ENCODE measurements around the gene OR8S1.
"Not testable (repeated sequence)": the region's sequence is repeated elsewhere in the genome, so short reads cannot be mapped to it uniquely, and the experiment has no call there.

Gene OR8S1

DNA sequence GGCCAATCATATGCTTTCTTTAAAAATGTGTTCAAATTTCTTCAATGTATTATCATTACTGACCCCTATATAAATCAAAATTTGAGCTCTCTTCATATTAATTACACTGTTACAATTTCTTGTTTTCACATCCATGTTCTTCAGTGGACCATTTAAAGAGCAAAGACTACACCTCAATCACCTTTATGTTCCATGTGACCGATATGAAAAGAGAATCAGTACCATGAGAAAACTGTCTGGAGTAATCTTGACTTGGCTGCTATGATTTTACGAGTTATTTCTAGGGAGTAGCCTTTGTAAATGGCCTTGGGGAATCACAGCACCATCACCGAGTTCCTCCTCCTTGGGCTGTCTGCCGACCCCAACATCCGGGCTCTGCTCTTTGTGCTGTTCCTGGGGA is at the start of gene OR8S1:
Gene OR8S1 (plus strand): TSS at position 301 of the 400 bp plus-strand sequence. CDS start 0 bp downstream, at position 301.
- DNase-seq (ENCODE audit: low read depth in 2 of 2, low spot score in 1 of 2) = no peak

DNA sequence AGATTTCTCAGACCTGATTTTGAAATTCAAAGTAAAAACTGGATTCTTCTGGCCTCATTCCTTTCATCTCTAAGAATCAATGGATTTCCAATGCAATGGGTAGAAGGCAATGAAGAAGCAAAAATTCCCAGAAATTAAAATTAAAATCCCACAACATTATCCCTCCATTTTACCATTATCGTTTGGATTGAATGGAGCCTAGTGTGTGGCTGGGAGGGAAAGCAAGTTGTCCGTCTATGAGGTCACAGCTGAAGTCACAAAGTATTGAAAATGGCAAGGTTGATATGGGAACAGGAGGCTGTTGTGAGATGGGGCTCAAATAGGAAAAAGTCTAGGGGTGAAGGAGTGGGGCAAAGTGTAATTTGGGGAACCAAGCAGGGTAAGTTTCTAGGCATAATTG is 43.2 kb upstream of the OR8S1 start, which contains the start of gene C12orf54:
Gene C12orf54 (plus strand): TSS at position 301 of the 400 bp plus-strand sequence. CDS start 799 bp downstream, outside the sequence.
- no peak for DNase-seq (ENCODE audit: low read depth in 2 of 2, low spot score in 1 of 2)

- no peak for DNase-seq (ENCODE audit: low read depth in 2 of 2, low spot score in 1 of 2)
Observed at GRCh38 chr12:48482930-48483329, 42.5 kb upstream of the OR8S1 start.

DNA sequence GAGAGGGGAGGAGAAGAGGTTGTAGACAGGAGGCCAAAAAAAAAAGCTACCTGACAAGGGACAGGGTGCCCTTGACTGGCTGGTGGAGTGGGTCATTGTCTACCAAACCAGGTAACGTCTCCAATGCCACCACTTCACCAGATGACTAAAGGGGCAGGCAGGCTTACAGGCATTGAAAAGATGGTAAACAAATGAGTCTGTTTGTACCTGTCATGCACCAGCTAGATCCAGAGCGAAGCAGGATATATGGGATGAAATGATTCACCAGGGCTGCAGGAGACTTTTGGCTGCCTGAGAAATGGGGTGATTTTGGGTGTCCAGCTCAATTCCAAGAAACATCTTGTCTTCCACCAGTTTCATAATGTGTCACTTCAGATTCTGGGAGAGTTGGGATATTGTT is 39.2 kb upstream of the OR8S1 start:
- DNase-seq (ENCODE audit: low read depth in 2 of 2, low spot score in 1 of 2) = no peak

GRCh38 chr12:48486679-48487078 is 38.8 kb upstream of the OR8S1 start:
- no peak for DNase-seq (ENCODE audit: low read depth in 2 of 2, low spot score in 1 of 2)

GRCh38 chr12:48489012-48489411 is 36.4 kb upstream of the OR8S1 start:
- no peak for DNase-seq (ENCODE audit: low read depth in 2 of 2, low spot score in 1 of 2)

DNA sequence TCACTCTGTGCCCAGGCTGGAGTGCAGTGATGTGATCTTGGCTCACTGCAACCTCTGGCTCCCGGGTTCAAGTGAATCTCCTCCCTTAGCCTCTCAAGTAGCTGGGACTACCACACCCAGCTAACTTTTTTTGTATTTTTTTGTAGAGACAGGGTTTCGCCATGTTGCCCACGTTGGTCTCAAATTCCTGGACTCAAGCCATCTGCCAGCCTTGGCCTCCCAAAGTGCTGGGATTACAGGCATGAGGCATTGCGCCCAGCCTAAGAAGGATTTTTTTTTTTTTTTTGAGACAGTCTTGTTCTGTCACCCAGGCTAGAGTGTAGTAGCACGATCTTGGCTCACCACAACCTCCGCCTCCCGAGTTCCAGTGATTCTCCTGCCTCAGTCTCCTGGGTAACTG is 36.0 kb upstream of the OR8S1 start:
- DNase-seq (ENCODE audit: low read depth in 2 of 2, low spot score in 1 of 2) = not testable (repeated sequence)

DNA sequence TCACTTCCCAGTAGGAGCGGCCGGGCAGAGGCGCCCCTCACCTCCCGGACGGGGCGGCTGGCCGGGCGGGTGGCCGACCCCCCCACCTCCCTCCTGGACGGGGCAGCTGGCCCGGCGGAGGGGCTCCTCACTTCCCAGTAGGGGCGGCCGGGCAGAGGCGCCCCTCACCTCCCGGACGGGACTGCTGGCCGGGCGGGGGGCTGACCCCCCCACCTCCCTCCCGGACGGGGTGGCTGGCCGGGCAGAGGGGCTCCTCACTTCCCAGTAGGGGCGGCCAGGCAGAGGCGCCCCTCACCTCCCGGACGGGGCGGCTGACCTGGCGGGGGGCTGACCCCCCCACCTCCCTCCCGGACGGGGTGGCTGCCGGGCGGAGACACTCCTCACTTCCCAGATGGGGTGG is 25.2 kb upstream of the OR8S1 start:
- not testable (repeated sequence) for DNase-seq (ENCODE audit: low read depth in 2 of 2, low spot score in 1 of 2)

- DNase-seq (ENCODE audit: low read depth in 2 of 2, low spot score in 1 of 2) = not testable (repeated sequence)
Observed at GRCh38 chr12:48506836-48507235, 18.6 kb upstream of the OR8S1 start.

DNA sequence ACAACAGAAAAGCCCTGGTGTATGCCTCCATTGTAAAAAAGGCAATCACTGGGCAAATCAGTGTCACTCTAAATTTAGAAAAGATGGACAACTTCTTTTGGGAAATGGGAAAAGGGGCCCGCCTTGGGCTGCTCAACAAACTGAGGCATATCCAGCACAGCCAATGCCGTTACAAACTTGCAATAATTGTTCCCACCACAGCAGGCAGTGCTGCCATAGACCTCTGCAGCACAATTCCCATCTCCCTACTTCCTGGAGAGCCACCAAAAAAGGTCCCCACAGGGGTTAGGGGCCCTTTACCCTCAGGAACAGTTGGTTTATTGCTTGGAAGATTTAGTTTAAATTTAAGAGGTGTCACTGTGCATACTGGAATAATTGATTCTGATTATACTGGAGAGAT is 16.4 kb upstream of the OR8S1 start:
- DNase-seq (ENCODE audit: low read depth in 2 of 2, low spot score in 1 of 2) = no peak

DNA sequence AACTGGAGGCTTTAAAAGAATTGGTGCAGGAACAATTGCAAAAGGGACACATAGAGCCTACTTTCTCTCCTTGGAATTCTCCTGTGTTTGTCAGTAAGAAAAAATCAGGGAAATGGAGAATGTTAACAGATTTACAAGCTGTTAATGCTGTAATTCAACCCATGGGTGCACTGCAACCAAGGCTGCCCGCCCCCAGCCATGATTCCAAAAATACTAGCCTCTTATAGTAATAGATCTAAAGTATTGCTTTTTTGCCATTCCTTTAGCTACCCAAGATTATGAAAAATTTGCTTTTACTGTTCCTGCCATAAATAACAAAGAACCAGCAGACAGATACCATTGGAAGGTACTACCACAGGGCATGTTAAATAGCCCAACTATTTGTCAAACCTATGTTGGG is 15.3 kb upstream of the OR8S1 start:
- no peak for DNase-seq (ENCODE audit: low read depth in 2 of 2, low spot score in 1 of 2)

GRCh38 chr12:48512855-48513254 is 12.6 kb upstream of the OR8S1 start:
- DNase-seq (ENCODE audit: low read depth in 2 of 2, low spot score in 1 of 2) = no peak

DNA sequence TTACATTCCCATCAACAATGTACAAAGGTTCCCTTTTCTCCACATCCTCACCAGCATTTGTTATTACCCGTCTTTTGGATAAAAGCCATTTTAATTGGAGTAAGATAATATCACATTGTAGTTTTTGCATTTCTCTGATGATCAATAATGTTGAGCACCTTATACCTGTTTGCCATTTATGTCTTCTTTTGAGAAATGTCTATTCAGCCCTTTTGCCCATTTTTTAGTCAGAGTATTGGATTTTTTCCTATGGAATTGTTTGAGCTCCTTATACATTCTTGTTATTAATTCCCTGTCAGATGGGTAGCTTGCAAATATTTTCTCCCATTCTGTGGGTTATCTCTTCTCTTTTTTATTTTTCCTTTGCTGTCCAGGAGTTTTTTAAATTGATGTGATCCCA is 10.7 kb upstream of the OR8S1 start:
- DNase-seq (ENCODE audit: low read depth in 2 of 2, low spot score in 1 of 2) = no peak

DNA sequence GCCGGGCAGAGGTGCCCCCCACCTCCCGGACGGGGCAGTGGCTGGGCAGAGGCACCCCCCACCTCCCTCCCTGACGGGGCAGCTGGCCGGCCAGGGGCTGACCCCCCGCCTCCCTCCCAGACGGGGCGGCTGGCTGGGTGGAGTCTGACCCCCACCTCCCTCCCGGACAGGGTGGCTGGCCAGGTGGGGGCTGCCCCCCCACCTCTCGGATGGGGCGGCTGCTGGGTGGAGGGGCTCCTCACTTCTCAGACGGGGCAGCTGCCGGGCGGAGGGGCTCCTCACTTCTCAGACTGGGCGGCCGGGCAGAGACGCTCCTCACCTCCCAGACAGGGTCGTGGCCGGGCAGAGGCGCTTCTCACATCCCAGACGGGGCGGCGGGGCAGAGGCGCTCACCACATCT is 5.1 kb upstream of the OR8S1 start:
- DNase-seq (ENCODE audit: low read depth in 2 of 2, low spot score in 1 of 2) = not testable (repeated sequence)

- DNase-seq (ENCODE audit: low read depth in 2 of 2, low spot score in 1 of 2) = no peak
Observed at GRCh38 chr12:48527891-48528670, 2.6 kb downstream of the OR8S1 start.

DNA sequence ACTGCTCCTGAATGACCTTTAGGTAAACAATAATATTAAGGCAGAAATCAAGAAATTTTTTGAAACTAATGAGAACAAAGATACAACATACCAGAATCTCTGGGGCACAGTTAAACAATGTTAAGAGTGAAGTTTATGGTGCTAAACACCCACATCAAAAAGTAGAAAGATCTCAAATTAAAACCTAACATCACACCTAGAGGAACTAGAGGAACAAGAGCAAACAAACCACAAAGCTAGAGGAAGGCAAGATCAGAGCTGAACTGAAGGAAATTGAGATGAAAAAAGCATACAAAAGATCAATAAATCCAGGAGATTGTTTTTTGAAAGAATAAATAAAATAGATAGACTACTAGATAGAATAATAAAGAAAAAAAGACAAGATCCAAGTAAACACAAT is 7.2 kb downstream of the OR8S1 start:
- no peak for DNase-seq (ENCODE audit: low read depth in 2 of 2, low spot score in 1 of 2)

DNA sequence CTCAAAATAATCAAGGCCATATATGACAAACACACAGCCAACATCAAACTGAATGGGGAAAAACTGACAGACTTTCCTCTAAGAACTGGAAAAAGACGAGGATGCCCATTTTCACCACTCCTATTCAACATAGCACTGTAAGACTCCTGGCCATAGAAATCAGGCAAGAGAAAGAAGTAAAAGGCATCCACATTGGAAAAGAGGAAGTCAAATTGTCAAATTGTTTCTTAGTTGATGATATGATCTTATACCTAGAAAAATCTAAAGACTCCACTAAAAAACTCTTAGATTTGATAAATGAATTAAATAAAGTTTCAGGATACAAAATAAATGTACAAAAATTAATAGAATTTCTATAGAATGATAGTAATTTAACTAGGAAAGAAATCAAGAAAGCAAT is 11.2 kb downstream of the OR8S1 start:
- DNase-seq (ENCODE audit: low read depth in 2 of 2, low spot score in 1 of 2) = no peak

DNA sequence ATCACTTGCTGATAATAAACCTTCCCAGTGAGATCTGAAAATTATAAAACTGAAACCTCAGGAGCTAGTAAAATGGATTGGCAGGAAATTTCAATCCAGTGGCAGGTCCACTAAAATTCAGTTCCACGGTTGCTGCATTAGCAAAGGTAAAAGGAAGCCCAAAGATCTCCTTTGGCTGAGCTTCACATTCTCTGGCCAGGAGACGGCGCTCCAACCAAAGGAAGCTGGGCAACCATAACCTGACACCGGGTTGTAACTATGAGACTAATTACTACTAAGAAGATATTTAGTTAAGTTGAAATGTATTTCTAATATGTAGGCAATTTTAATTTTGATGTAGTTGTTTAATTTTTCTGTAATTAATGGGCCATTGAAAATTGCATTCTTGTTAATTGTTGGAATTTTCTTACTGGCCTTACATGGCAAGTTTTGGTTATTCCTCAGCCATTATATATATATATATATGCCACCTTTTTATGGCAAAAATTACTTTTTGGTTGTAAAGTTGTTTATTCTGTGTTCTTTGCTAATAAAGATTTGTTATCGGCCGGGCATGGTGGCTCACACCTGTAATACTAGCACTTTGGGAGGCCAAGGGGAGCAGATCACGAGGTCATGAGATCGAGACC is 17.0 kb downstream of the OR8S1 start:
- no peak for DNase-seq (ENCODE audit: low read depth in 2 of 2, low spot score in 1 of 2)

DNA sequence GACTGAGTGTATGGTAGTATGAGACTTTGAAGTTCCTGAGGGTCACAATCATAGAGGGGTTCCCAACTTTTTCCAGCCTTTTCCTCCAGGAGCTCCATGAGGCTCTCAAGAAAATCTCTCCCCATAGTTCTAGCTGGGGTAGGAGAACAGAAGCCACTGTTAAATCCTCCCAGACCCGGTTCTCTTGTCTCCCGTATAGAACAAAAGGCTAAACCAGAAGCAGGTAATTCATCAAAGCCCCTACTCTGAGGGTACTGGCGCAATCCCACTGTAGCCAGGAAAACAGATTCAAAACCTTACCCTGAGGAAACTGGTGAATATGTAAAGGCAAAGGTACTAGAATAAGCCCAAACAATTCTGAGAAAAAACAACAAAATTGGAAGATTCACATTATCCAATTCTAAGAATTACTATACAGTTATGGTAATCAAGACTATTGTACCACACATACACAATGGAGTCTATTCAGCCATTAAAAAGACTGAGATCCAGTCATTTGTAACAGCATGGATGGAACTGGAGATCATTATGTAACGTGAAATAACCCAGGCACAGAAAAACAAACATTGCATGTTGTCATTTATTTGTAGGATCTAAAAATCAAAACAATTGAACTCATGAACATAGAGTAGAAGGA is 20.5 kb downstream of the OR8S1 start:
- no peak for DNase-seq (ENCODE audit: low read depth in 2 of 2, low spot score in 1 of 2)

- DNase-seq (ENCODE audit: low read depth in 2 of 2, low spot score in 1 of 2) = not testable (repeated sequence)
Observed at GRCh38 chr12:48547012-48547411, 21.6 kb downstream of the OR8S1 start.

DNA sequence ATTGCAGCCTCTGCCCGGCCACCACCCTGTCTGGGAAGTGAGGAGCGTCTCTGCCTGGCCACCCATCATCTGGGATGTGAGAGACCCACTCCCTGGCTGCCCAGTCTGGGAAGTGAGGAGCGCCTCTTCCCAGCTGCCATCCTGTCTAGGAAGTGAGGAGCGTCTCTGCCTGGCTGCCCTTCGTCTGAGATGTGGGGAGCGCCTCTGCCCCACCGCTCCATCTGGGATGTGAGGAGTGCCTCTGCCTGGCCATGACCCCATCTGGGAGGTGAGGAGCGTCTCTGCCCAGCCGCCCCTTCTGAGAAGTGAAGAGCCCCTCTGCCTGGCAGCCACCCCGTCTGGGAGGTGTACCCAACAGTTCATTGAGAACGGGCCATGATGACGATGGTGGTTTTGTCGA is 26.2 kb downstream of the OR8S1 start:
- not testable (repeated sequence) for DNase-seq (ENCODE audit: low read depth in 2 of 2, low spot score in 1 of 2)

Data from stimulated activated CD8-positive, alpha-beta memory T cell treated with anti-CD3 and anti-CD28 coated beads, Interleukin-4, amount 100 ng/mL, for 1 hour (primary cell).